Esophagus muscularis mucosa (tissue), 4 donors: ENCODE measurements around the gene RNGTT.

Source experiments
- CTCF ChIP-seq, 3 experiments: fragments of 200-600 bp in 2 of 3; fragments of 450-650 bp in 1 of 3; sonication (generic) in 2 of 3; IDR thresholded peaks; one replicate each; pipeline ENCODE4 v1.5.1; 2017 to 2019; ENCODE audit warnings: antibody characterized with exemption in 3 of 3, mild to moderate bottlenecking in 2 of 3, moderate library complexity in 1 of 3
- EP300 ChIP-seq: sonication (generic); formaldehyde crosslinking; IDR thresholded peaks from one replicate; pipeline ENCODE4 v1.6.1; 2017; ENCODE audit warnings: antibody characterized with exemption
- POLR2A ChIP-seq: fragments of 450-650 bp; IDR thresholded peaks from one replicate; pipeline ENCODE4 v1.6.1; 2017; ENCODE audit warnings: antibody characterized with exemption, moderate library complexity, mild to moderate bottlenecking, low read depth

- no peak for TF ChIP-seq CTCF (IDR thresholded peaks at IDR 0.05)
- no peak for TF ChIP-seq POLR2A
- no peak for TF ChIP-seq EP300
Measured at GRCh38 chr6:88626460-88626859, 337.0 kb downstream of the RNGTT start.
